Stimulated activated naive CD8-positive, alpha-beta T cell treated with anti-CD3 and anti-CD28 coated beads, Interleukin-15, amount 100 ng/mL, for 72 hours (primary cell): ENCODE data around the gene INAFM2.

Experiments
- ATAC-seq: fragments of 150-1000 bp; cut with Tn5 transposase; 2 replicates; pipeline ENCODE4 v1.10.0; 2021; ENCODE audit warnings: mild to moderate bottlenecking, moderate library complexity
- DNase-seq, 2 donors: peaks; one replicate each; pipeline ENCODE4 v3.0.0; 2021 to 2022
- H3K27ac Mint-ChIP-seq, 2 donors: one replicate each; pipeline ENCODE4 v1.8.0; 2022; ENCODE audit warnings: mild to moderate bottlenecking in 2 of 2, mixed read lengths in 2 of 2, moderate library complexity in 2 of 2
- H3K27me3 Mint-ChIP-seq: one replicate; pipeline ENCODE4 v1.8.0; 2022; ENCODE audit warnings: mixed read lengths
- H3K4me1 Mint-ChIP-seq: one replicate; pipeline ENCODE4 v1.8.0; 2022; ENCODE audit warnings: mild to moderate bottlenecking, mixed read lengths
- H3K4me3 Mint-ChIP-seq, 2 donors: one replicate each; pipeline ENCODE4 v1.8.0; 2022; ENCODE audit warnings: mild to moderate bottlenecking in 2 of 2, mixed read lengths in 2 of 2, moderate library complexity in 1 of 2
- H3K9me3 Mint-ChIP-seq, 2 donors: one replicate each; pipeline ENCODE4 v1.8.0; 2022; ENCODE audit warnings: mixed read lengths in 2 of 2

The INAFM2 gene

GRCh38 chr15:40296561-40297230 lies 26.8 kb upstream of the INAFM2 start:
- H3K27me3 Mint-ChIP-seq, result no peaks in the 10 kb centered on the region
- no peaks in the 10 kb centered on the region for H3K9me3 Mint-ChIP-seq
- no peak overlapping the region for H3K27ac Mint-ChIP-seq
- ATAC-seq, result no peak
- no peaks in the 10 kb centered on the region for H3K4me1 Mint-ChIP-seq
- H3K4me3 Mint-ChIP-seq, result no peak overlapping the region
- DNase-seq, result no peak

GRCh38 chr15:40297356-40297755 lies 26.1 kb upstream of the INAFM2 start:
- Mint-ChIP-seq H3K4me1 (no peaks in the 10 kb centered on the region), H3K4me3 (no peak overlapping the region), H3K27ac (no peak overlapping the region), H3K27me3 (no peaks in the 10 kb centered on the region), H3K9me3 (no peaks in the 10 kb centered on the region)
- no peak for DNase-seq
- no peak for ATAC-seq

DNA sequence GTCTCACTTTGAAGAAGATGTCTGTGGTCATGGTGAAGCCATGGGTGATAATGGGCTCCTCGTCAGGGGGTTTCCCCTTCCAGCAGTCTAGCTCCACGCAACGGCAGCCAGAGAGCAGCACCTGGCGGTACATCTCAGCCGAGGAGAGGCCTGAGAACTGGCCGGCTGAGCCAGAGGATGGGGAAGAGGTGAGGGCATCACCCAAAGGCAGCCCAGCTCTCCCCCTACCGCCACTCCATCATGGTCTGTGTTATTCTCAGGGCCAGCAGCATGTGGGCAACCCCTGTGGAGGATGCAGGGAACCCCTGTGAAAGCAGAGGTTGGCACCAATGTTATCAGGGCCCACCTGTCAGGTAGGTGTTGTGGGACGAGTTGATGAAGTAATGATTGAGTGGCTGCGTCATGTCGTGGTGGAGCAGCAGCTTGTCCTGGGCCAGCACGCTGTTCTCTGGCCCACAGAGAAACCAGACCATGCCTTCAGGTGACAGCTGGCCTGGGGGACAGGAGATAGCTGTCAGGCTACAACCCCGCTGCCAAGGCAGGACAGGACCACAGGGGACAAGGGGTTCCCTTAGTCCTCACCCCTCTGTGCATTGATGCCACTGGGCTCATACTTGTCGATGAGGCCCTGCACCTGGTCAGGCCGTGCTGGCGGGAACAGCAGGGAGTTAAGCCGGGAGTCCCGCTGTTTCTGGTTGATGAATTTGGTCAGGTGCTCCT lies 25.1 kb upstream of the INAFM2 start:
- ATAC-seq (no peak), DNase-seq (no peak)
- H3K4me1 Mint-ChIP-seq, result peaks cover 2% of the 10 kb centered on the region
- no peaks in the 10 kb centered on the region for H3K9me3 Mint-ChIP-seq
- H3K27me3 Mint-ChIP-seq, result no peaks in the 10 kb centered on the region
- H3K27ac Mint-ChIP-seq, result no peak overlapping the region
- H3K4me3 Mint-ChIP-seq, result no peak overlapping the region

DNA sequence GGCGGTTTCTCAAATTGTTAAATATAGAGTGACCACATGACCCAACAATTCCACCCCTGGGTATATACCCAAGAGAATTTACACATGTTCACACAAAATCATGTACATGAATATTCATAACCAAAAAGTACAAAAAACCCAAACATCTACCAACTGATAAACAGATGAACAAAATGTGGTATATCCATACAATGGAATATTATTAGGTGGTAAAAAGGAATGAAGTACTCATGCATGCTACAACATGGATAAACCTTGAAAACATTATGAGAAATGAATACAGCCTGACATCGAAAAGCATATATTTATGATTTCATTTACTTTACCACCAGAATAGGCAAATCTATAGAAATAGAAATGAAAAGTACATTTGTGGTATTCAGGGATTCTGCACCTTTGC lies 23.1 kb upstream of the INAFM2 start:
- H3K4me3 Mint-ChIP-seq, result no peak overlapping the region
- H3K9me3 Mint-ChIP-seq, result no peaks in the 10 kb centered on the region
- DNase-seq (no peak), ATAC-seq (no peak)
- H3K27me3 Mint-ChIP-seq, result no peaks in the 10 kb centered on the region
- H3K4me1 Mint-ChIP-seq, result peaks cover 20% of the 10 kb centered on the region
- H3K27ac Mint-ChIP-seq, result no peak overlapping the region

- DNase-seq (no peak), ATAC-seq (no peak)
- H3K4me1 Mint-ChIP-seq, result peaks cover 23% of the 10 kb centered on the region
- no peaks in the 10 kb centered on the region for H3K27me3 Mint-ChIP-seq
- H3K4me3 Mint-ChIP-seq, result no peak overlapping the region
- no peak overlapping the region for H3K27ac Mint-ChIP-seq
- no peaks in the 10 kb centered on the region for H3K9me3 Mint-ChIP-seq
These were observed 22.7 kb upstream of the INAFM2 start for GRCh38 chr15:40300771-40301170.

DNA sequence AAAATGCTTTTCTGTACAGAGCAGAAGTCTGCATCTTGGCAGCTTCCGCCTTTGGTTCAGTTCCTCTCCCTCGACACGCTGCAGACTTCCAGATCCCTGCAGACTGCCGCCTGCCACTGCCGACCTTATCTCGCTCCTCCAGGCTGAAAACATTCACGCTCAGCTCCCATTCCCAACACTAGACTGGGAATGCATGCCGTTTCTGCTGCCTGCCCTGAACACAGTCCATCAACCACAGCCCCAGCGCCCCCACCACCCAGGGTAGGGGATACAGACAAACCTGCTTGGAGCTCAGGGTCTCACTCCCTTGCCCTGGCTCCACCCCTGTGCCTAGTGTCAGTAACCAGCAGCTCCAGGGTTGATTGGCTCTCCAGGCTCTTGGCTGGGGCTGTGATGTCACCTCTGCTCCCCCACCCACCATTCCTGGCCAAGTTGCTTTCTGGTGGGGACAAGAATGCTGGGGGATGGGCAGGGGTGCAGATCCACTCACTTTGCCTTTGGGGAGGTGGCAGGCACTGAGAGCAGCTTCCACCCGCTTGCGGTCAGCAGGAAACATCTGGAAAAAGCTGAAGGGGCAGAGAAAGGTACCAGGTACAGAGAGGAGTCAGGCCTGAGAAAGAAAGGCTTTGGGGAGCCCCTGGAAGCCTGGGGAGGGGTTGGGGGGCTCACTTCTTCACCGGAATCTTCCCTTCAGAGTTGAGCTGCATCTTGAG lies 21.9 kb upstream of the INAFM2 start:
- no peaks in the 10 kb centered on the region for H3K9me3 Mint-ChIP-seq
- no peak overlapping the region for H3K4me3 Mint-ChIP-seq
- H3K4me1 Mint-ChIP-seq, result peaks cover 31% of the 10 kb centered on the region

GRCh38 chr15:40302288-40302886 lies 21.1 kb upstream of the INAFM2 start:
- Mint-ChIP-seq H3K4me3 (no peak overlapping the region), H3K27me3 (no peaks in the 10 kb centered on the region), H3K9me3 (no peaks in the 10 kb centered on the region), H3K4me1 (peaks cover 36% of the 10 kb centered on the region), H3K27ac (no peak overlapping the region)
- ATAC-seq, result no peak
- no peak for DNase-seq

More for the DNA sequence above, 21.9 kb upstream of the INAFM2 start:
- no peak for ATAC-seq
- no peak for DNase-seq
- Mint-ChIP-seq H3K27ac (peak overlapping the region in 1 of 2 donors; percentile 3), H3K27me3 (no peaks in the 10 kb centered on the region)

DNA sequence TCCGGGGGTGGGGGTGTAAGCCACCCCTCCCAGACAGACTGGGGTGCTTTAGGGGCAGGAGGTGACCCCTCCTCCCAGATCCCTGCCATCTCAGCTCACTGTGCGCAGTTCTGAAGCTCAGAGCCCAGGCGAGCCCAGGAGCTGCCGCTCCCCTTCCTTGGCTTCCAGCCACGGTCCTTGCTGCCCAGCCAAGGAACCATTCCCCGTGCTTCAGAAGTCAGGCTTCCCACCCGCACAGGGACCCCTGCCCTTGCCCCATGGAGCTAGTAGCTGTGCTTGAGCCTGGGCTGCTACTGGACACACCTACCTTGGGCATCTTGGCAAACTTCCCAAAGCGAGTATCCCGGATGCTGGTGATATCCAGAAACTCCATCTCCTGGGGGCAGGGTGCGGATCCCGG lies 20.5 kb upstream of the INAFM2 start:
- H3K9me3 Mint-ChIP-seq, result no peaks in the 10 kb centered on the region
- peak overlapping the region in 1 of 2 donors; percentile 27 for H3K27ac Mint-ChIP-seq
- H3K4me3 Mint-ChIP-seq, result no peak overlapping the region
- H3K27me3 Mint-ChIP-seq, result no peaks in the 10 kb centered on the region
- peaks cover 36% of the 10 kb centered on the region for H3K4me1 Mint-ChIP-seq
- ATAC-seq (no peak), DNase-seq (no peak)

DNA sequence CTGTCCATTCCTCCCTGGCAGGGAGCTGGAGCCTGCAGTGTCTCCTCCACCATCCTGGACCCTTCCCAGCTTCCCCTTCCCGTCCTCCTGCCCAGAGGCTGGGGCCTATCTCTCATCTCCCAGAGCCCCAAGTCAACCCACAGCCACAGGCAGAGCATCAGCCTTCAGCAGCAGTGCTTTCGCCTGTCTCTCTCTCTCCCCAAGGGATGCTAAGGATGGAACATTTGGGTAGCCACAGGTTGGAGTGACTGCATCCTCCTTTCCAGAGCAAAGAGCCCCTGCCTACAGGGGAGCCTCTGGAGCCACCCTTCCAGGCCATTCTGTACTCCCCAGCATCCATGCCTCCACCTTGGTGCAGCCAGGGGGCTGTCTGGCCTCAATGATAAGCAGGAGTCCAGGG lies 19.9 kb upstream of the INAFM2 start:
- peaks cover 38% of the 10 kb centered on the region for H3K4me1 Mint-ChIP-seq
- no peaks in the 10 kb centered on the region for H3K27me3 Mint-ChIP-seq
- no peak for DNase-seq
- H3K9me3 Mint-ChIP-seq, result no peaks in the 10 kb centered on the region
- ATAC-seq, result no peak
- H3K4me3 Mint-ChIP-seq, result no peak overlapping the region
- H3K27ac Mint-ChIP-seq, result no peak overlapping the region

DNA sequence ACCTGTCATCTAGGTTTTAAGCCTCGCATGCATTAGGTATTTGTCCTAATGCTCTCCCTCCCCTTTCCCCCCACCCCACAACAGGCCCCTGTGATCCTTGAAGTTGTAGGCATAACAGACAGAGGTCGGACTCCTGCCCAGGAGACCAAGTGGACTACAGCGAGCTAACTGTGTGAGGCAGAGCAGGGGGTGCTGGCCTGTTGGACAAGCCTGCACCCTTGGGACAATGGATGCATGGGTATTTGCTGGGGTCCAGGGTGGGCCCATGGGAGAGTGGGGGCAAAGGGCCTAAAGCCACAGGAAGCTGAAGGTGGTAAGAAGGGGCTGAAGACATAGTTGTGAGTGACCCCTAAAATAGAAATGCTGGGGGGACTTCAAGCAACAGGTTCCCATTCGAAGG lies 18.2 kb upstream of the INAFM2 start:
- Mint-ChIP-seq H3K4me1 (peaks cover 54% of the 10 kb centered on the region), H3K9me3 (no peaks in the 10 kb centered on the region), H3K4me3 (no peak overlapping the region), H3K27ac (no peak overlapping the region), H3K27me3 (no peaks in the 10 kb centered on the region)
- DNase-seq (no peak), ATAC-seq (no peak)

DNA sequence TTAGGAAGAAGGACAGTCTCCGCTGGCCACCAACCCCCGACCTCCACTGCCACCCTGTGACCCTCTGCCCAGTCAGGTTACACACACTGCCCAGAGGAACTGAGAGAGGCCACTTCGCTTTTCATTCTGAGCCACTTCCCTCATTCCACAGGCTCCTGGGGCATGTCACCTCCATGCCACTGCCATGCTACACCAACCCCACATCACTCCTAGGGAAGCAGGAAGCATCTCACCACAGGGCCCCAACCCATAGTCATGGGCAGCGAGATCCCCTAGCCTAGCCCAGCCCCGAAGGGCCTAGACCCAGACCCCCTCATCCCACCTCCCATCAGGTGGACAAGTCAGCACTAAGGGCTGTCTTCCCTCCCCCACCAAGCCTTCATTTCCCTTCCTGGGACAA lies 17.1 kb upstream of the INAFM2 start:
- Mint-ChIP-seq H3K4me3 (peak overlapping the region; percentile 92 to 99), H3K27me3 (no peaks in the 10 kb centered on the region), H3K4me1 (peaks cover 54% of the 10 kb centered on the region), H3K27ac (peak overlapping the region; percentile 54 to 65), H3K9me3 (no peaks in the 10 kb centered on the region)
- DNase-seq, result no peak
- ATAC-seq, result no peak

DNA sequence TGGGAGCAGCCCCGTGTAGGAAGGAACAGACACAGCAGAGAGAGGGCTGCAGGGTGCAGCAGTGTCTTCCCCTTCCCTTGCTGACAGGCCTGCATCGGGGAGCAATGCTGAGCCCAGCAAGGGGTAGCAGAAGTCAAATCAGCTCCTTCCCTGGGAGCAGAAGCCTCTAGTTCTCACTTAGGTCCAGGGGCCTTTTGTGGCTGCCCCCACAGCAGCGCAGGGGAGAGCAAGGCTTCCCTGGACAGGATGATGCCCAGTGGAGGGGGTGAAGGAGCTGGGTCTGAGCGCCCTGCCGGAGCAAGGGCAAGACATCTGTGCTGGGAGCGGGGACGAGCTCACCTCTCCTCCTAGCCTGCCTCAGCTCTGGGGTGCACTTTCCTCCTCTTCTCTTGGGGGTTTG lies 16.6 kb upstream of the INAFM2 start:
- Mint-ChIP-seq H3K27ac (peak overlapping the region; percentile 54 to 65), H3K9me3 (no peaks in the 10 kb centered on the region), H3K27me3 (no peaks in the 10 kb centered on the region), H3K4me3 (peak overlapping the region; percentile 92 to 99), H3K4me1 (peaks cover 54% of the 10 kb centered on the region)
- DNase-seq, result no peak
- ATAC-seq, result no peak

DNA sequence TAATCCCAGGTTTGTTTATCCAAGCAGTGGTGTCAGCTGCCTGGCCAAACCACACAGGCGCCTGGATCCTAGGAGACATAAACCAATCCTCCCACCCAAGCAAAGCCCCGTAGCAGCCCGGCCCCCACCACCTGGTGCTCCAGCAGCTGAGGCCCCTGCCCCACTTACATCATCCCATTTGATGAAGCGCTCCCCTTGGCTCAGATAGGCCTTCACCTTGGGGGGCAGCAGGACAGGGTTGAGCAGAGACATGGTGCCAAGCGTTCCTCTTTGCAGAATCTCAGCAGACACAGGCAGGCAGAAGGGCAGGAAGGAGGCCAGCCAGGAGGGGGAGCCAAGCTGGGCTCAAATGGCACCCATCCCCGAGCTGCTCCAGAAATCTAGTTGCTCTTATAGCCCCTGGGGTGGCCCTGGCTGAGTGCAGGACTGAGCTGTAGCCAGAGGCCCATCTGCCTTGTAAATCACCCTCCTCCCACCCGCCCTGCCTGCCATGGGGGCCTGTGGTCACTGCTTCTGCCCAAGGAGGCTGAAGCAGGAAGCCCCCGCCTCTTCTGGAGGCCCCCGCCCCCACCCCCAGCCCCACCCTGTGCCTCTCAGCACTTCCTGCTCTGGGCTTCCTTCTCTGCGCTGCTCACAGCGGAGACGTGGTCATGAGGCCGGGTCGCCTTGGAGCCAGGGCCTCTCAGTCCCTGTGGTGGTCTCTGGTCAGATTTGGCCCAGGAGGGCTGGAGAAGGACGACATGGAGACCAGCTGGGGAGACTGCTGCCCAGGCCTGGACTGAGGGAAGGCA lies 15.9 kb upstream of the INAFM2 start, which contains the start of gene PLCB2:
TSS of gene PLCB2 (minus strand) at position 515 of the 791 bp plus-strand sequence. CDS start at position 252, 263 bp downstream.
- H3K27me3 Mint-ChIP-seq, result no peaks in the 10 kb centered on the region
- DNase-seq (peak; percentile 74 to 80), ATAC-seq (peak; percentile 86)
- H3K27ac Mint-ChIP-seq, result peak within 1 kb of the TSS; percentile 95 to 97
- no peaks in the 10 kb centered on the region for H3K9me3 Mint-ChIP-seq
- H3K4me1 Mint-ChIP-seq, result peaks cover 54% of the 10 kb centered on the region
- H3K4me3 Mint-ChIP-seq, result peak within 1 kb of the TSS; percentile 92 to 99

- peak overlapping the region; percentile 92 to 99 for H3K4me3 Mint-ChIP-seq
- no peaks in the 10 kb centered on the region for H3K9me3 Mint-ChIP-seq
- H3K27me3 Mint-ChIP-seq, result no peaks in the 10 kb centered on the region
- ATAC-seq, result no peak
- H3K27ac Mint-ChIP-seq, result peak overlapping the region; percentile 95 to 97
- H3K4me1 Mint-ChIP-seq, result peaks cover 58% of the 10 kb centered on the region
- DNase-seq, result no peak
These were observed 14.1 kb upstream of the INAFM2 start for GRCh38 chr15:40309344-40309862.
